Psoas muscle (tissue), 8 donors: ENCODE results near the gene SLC9A2. TPM values are rescaled to one million over a fixed set of nuclear protein-coding genes. Genes with fewer than 3 reads are reported as not detected.
A peak's percentile ranks its signal among the peaks of the same experiment; 100 is the strongest.

Source experiments
- ATAC-seq, 4 donors: fragments of 200-7000 bp; cut with Tn5 transposase; one replicate each; pipeline ENCODE4 v1.9.1; 2020; ENCODE audit warnings: moderate library complexity in 3 of 4, mild to moderate bottlenecking in 2 of 4
- DNase-seq, 2 donors: peaks; one replicate each; pipeline ENCODE4 v3.0.0-alpha.2; 2020
- H3K27ac ChIP-seq: fragments of 200-600 bp; one replicate; pipeline ENCODE4 v1.8.0; 2022
- H3K27me3 ChIP-seq, 3 donors: fragments of 200-600 bp in 1 of 3; one replicate each; pipeline versions ENCODE4 v1.6.1 to v1.8.0; 2013 to 2022; ENCODE audit warnings: low read length in 2 of 3, mild to moderate bottlenecking in 2 of 3, moderate library complexity in 1 of 3; ENCODE audit not compliant: insufficient read depth in 3 of 3
- H3K36me3 ChIP-seq, 2 donors: fragments of 200-600 bp in 1 of 2; one replicate each; pipeline versions ENCODE4 v1.6.1 to v1.8.0; 2013 to 2022; ENCODE audit warnings: low read depth in 1 of 2, mild to moderate bottlenecking in 1 of 2, moderate library complexity in 1 of 2; ENCODE audit not compliant: insufficient read depth in 1 of 2
- H3K4me1 ChIP-seq: fragments of 200-600 bp; one replicate; pipeline ENCODE4 v1.8.0; 2022
- H3K4me3 ChIP-seq: fragments of 200-600 bp; one replicate; pipeline ENCODE4 v1.8.0; 2022; ENCODE audit warnings: mild to moderate bottlenecking
- H3K9me3 ChIP-seq: fragments of 200-600 bp; one replicate; pipeline ENCODE4 v1.8.0; 2022
- CTCF ChIP-seq: fragments of 200-600 bp; IDR thresholded peaks from one replicate; pipeline ENCODE4 v1.8.0; 2022; ENCODE audit warnings: antibody characterized with exemption
- WGBS, 3 donors: extraction: QIAGEN DNeasy Blood & Tissue Kit; methylation state at CpG; one replicate each; pipeline versions ENCODE4 v1.1.6 to v1.1.7; 2013; 5-methylcytosine and 5-hydroxymethylcytosine counted together
- intact Hi-C, 2 donors: fragments of 100-400 bp; cut with DNase I; formaldehyde crosslinking; loops; one replicate each; pipeline versions ENCODE4 v1.11.0 to v1.14.2; 2022
- polyA plus RNA-seq, 3 donors: library from polyadenylated mRNA; stranded (reverse); fragments of 200-250 nt; gene quantifications; one replicate each; pipeline ENCODE4 v1.2.3, GENCODE V29; 2013
- total RNA-seq, 4 donors: library from RNA; stranded (reverse); fragmentation: NEBNext Ultra II Directional in 2 of 4; extraction: Animal tissue kit (Norgen Biotek cat#: 25700) in 2 of 4; gene quantifications; one replicate each; pipeline versions ENCODE4 v1.2.1 to v1.2.4, GENCODE V29; 2021 to 2023
- donor health status: healthy with polysubstance abuse.
- donor health status: DM: no; HTN: no; CAD: no; lungs with moderate emphysema.
- donor health status: Bipolar disorder and iron deficiency.
- donor health status: healthy.
- donor health status: DM: yes; HTN: yes; CAD: no.
- donor health status: DM: no; HTN: no; CAD: no.
- donor health status: DM: no; HTN: no; CAD: no.
- donor health status: DM: yes; HTN: yes; CAD: no.

The SLC9A2 gene
- total and polyA plus RNA-seq, 7 donors, result 0.81 to 9.3 (median 6.3) TPM

GRCh38 chr2:102635317-102635716, 16.0 kb downstream of the SLC9A2 start:
- DNase-seq (no peak), ATAC-seq (peak in 3 of 4 donors; percentile 52 to 68 (median 65))
- no peak overlapping the region for H3K27ac ChIP-seq
- H3K4me1 ChIP-seq, result peaks cover 26% of the 10 kb centered on the region
- TF ChIP-seq CTCF, result no peak
- 39 to 76% (median 41%) methylated on average over 7 of the region's 7 CpGs for WGBS, 3 donors
- H3K4me3 ChIP-seq, result no peak overlapping the region
- no peaks in the 10 kb centered on the region for H3K36me3 ChIP-seq
- intact Hi-C loops, result no loop called here
- H3K27me3 ChIP-seq, result no peaks in the 10 kb centered on the region
- no peaks in the 10 kb centered on the region for H3K9me3 ChIP-seq

- Histone ChIP-seq H3K9me3 (no peaks in the 10 kb centered on the region), H3K36me3 (no peaks in the 10 kb centered on the region), H3K4me3 (no peak overlapping the region), H3K4me1 (peaks cover 26% of the 10 kb centered on the region), H3K27ac (no peak overlapping the region), H3K27me3 (no peaks in the 10 kb centered on the region)
- WGBS, 3 donors, result 51 to 85% (median 57%) methylated on average over 5 of the region's 5 CpGs
- intact Hi-C loops, result no loop called here
- DNase-seq (no peak), ATAC-seq (peak in 2 of 4 donors; percentile 73 to 84)
- TF ChIP-seq CTCF, result no peak
Measured at GRCh38 chr2:102636283-102636907, 17.0 kb downstream of the SLC9A2 start.

GRCh38 chr2:102637358-102637757, 18.0 kb downstream of the SLC9A2 start:
- peaks cover 25% of the 10 kb centered on the region for H3K4me1 ChIP-seq
- ATAC-seq (peak; percentile 64 to 90 (median 81)), DNase-seq (peak in 1 of 2 donors; percentile 55)
- H3K36me3 ChIP-seq, result no peaks in the 10 kb centered on the region
- WGBS, 3 donors, result 33 to 53% (median 40%) methylated on average over 4 of the region's 4 CpGs
- H3K9me3 ChIP-seq, result no peaks in the 10 kb centered on the region
- intact Hi-C loops, result no loop called here
- H3K27ac ChIP-seq, result no peak overlapping the region
- no peak for TF ChIP-seq CTCF
- H3K4me3 ChIP-seq, result no peak overlapping the region
- no peaks in the 10 kb centered on the region for H3K27me3 ChIP-seq

- Histone ChIP-seq H3K4me1 (peaks cover 15% of the 10 kb centered on the region), H3K4me3 (no peak overlapping the region), H3K27ac (no peak overlapping the region), H3K9me3 (no peaks in the 10 kb centered on the region), H3K36me3 (no peaks in the 10 kb centered on the region), H3K27me3 (no peaks in the 10 kb centered on the region)
- 85 to 89% (median 88%) methylated on average over 2 of the region's 2 CpGs for WGBS, 3 donors
- ATAC-seq (no peak), DNase-seq (no peak)
- intact Hi-C loops, result no loop called here
- TF ChIP-seq CTCF, result no peak
Measured at GRCh38 chr2:102639429-102639828, 20.1 kb downstream of the SLC9A2 start.

GRCh38 chr2:102652126-102652525, 32.8 kb downstream of the SLC9A2 start:
- intact Hi-C loops, result no loop called here
- ATAC-seq (no peak), DNase-seq (no peak)
- Histone ChIP-seq H3K27me3 (no peaks in the 10 kb centered on the region), H3K4me1 (no peaks in the 10 kb centered on the region), H3K9me3 (no peaks in the 10 kb centered on the region), H3K27ac (no peak overlapping the region), H3K36me3 (no peaks in the 10 kb centered on the region), H3K4me3 (no peak overlapping the region)
- no peak for TF ChIP-seq CTCF
- 76 to 94% (median 83%) methylated on average over 2 of the region's 2 CpGs for WGBS, 3 donors
